DMS153 treated with DMSO at 0.1 percent for 48 hours (cell line): Measurements from ENCODE around the gene MYO9A.

Experiments
- DNase-seq: peaks from one replicate; lab custom pipeline; 2025; ENCODE audit not compliant: unreplicated experiment; lab: John Stamatoyannopoulos, UW

The MYO9A gene

DNA sequence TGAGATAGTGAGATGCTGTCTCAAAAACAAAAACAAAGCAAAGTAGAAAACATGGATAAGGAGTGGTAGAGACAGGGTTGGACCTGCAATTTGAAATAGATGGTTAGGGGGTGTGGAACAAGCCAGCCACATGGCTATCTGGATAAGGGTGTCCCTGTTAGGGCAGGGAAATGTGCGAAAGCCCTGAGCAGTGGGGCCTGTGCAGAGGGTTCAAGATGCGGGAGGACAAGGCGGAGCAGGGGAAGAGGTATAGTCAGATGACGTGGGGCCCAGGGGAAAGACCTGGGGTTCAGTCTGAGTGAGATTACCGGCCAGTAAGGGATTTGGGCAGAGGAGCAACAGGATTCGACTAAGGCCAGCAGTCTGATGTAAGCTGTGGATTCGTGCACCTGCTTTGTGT, 326.0 kb downstream of the MYO9A start:
- no peak for DNase-seq

DNA sequence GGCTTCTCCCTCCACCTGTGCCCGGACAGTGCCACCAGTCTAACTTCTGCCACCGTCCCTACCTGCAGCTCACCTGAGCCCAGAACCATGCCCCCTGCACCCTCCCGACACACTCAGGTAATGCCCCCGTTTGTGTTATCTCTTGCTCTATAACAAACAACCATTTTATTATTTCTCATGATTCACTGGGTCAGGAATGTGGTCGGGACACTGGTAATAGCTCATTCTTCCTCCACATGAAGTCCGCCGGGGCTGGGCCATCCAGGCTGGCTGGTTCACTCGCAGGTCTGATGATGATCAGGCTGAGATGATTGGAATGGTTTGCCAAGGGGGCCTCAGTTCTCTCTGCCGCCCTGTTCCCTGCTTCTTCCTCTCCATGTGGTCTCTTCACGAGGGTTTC, 327.9 kb downstream of the MYO9A start:
- no peak for DNase-seq

DNA sequence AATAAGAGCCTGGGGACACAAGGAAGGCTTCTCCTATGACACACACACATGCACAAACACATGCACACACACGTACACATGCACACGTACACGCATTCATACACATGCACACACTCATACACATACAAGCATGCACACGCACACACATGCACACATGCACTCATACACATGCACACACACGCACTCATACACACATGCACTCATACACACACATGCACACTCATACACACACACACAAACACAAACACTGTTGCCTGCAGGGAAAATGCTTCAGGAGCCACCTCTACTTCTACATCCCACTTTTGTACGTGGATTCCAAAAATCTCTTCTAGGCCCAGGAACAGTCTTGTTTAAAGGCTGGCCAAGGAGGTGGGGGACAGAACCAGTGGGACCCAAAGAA, 328.3 kb downstream of the MYO9A start:
- DNase-seq, result no peak

DNA sequence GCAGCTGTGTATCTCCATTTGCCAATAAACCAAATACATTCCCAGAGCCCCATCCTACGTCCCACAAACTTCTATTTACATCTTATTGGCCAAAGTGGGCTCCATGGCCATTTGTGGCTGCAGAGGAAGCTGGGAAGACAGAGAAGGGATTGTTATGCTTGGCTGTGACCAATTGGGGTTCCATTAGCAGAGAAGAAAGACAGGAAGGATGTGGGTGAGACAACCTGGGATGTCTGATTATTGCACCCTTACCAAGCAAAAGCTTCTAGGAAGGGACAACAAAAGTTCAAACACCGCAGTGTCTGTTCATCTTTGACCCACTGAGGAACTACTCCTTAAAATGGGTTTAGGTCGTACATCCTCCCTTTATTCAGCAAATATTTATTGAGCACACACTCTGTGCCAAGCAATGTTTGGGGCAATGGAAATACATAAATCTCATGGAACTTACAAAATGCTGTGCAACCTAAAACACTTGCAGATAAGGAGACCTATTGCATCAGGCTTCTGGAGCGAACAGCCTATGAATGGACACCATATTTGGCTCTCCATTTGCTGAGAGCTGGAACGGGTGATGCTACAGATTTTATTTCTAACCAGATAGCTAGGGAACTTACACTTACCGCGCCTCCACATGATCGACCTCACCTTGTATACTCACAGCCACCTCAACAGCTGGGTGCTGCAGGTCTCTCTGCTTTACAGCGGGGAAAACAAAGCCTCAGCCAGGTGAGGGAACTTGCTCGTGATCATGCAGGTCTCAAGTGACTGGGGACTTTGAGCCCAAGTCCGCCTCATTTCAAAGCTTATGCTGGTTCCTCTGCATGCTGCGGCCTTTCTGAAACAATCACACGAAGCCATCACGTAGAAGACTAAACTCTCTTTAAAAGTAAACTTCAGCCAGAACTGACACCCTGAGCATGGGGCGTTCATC, 329.0 kb downstream of the MYO9A start:
- DNase-seq, result no peak

DNA sequence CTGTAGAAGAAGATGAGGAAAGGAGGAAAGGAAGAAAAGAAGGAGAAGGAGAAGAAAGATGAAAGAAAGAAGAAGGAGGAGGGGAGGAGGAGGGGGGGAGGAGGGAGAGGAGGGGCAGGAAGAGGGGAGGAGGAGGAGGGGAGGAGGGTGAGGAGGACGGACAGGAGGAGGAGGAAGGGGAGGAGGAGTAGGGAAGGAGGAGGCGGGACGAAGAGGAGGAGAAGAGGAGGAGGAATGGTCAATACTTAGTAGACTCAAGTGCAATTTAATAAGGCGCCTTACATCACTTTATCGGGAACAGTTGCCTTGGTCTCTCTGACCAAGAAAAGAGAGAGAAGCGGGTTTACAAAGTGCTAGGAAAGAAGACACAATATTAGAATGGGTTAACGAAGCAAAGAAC, 331.3 kb downstream of the MYO9A start:
- DNase-seq, result no peak

DNA sequence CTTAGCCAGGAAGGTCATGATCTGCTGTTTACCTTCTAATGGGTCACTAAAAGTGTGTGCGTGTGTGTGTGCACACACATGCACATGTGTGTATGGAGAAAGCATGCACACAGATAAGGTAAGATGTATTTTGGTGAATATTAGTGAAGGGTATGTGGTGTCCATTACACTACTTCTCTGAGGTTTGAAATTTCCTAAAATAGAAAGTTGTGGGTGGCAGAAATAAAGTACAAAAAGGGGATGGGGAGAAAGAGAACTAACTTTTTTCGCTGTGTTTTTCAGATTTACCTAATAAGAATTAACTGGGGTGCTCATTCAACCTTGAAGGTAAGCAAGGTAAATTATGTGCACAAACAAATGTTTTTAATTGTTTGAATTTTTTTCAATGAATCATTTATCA, 332.0 kb downstream of the MYO9A start:
- no peak for DNase-seq

DNA sequence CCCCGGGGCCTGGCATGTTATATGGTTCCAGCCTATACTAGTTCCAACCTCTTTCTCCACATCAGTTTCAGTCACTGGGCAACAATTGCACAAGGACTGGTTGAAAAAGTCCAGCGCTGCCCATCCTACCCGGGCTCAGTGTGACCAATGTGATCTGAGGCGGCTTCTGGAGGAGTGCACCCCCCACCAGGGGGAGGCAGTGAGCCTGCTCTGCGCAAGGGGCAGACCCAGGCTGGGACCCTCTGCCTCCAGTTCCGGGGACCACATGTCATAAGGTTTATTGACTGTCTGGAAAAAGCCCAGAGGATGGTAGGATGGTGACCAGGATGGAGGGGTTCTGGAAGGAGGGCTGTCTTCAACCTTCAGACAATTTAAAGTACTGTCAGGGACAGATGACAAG, 333.2 kb downstream of the MYO9A start:
- no peak for DNase-seq

DNA sequence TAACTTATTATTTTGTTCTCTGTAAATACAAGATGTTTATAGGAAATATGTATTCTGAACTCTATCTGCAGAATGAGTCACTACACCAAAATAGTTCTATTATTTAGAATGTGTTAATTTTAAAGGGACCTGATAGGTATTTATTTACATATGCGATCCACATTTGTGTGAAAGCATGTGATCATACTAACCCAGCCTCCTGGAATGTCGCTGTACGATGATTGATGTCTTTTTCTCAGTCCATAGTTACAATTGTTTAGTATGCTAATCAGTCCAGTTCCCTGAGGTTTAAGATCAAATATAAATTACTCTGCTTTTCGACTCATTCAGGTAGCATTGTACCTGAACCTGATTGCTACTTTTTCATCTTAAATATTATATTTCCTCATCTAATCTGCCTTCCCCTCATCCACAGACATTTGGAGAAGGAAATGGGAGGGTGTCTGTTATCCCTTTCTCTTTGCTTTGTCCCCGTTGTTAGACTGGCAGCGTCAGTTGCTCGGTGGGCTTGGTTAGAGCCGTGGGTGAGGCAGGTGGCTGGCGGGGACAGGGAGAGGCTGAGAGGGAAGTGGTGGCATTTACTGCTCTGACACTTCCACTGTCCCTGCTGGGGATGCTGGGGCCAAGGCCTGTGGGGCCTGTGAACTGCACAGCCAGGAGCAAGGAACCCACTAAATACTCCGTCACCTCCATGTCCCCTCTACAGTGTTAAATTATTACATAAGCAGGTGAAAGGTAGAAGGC, 335.4 kb downstream of the MYO9A start:
- DNase-seq, result no peak

DNA sequence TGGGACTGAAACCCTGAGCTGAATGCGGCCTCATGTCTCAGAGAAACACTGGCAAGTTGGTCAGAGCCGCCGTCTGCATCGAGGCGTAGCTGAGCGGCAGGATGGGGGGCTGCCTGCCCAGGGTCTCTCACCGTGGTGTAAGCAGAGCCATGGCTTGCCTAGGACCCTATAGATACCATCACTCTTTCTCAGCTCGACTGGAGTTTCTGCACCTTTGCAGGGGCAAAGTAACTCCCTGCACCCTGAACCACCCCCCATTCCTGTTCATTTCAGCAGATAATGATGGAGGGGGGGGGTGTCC, 336.0 kb downstream of the MYO9A start:
- DNase-seq, result no peak

DNA sequence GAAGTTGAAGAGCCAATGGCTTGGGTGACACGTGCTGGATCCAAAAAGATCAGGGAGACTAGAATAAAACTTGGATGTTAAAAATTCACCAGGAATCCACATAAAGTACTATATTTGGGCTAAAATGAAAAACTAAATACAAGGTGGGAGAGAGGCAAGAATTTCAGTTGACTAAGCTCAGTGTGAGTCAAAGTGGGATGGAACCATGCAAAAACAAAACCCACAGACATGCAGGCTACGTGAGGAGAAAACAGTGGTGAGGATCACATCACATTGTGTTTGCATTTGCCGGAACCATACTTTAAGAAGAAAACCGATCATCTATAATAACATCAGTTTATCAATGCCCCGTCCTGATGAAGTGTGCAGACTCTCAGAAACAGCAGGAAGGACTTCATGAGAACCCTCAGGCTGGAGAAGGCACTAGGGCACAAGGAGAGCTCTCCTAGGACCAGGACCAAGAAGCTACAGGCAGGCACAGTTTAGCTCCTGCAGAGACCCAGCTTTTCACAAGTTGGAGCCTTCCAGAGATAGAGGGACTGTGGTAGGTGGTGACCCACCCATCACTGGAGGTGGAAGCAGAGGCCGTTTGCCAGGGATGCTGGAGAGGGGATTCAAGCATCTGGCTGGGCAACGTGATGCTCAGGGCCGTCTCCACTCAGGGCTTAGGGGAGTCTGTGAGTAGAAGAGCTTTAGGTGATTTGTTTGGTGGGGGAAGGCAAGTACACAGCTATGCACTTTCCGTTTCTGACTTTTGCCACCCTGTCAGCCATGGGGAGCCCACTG, 336.6 kb downstream of the MYO9A start:
- no peak for DNase-seq

DNA sequence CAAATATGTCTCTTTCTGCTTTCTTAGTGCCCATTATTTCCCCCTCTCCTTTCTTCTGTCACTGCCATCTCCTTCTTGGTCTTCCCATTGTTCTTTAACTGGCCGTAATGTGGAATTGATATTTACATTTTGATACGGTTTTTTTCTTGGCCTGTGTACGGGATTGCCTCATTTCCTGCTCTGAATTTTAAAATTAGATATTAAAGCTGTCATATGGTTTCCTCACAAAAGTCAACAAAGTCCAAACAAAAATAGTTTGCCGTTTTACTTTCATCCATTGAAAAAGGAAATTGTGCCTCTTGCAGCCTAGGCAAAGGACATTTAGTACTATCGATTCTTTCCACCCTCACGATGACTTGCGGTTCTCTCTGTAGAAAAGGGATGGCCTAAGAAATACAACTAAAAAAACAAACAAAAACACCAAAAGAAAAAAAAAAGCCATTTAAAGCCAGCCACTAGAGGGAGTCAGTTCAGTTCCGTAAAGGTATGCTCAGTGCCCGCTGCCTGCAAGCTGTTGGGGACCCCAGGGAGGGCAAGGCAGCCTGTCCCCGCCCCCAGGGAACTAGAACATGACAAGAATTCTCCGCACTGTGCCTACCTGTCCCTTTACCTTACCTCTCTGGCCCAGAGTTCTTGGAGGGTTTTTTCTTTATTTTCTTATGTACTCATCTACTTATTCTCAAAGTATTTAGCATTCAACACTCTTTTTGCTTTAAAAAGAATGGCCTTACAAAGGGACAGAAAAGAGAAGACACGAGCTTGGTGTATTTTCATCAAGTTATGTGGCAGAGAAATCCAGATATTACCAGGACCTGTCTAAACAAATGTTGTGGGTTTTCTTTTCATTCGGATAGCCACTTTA, 337.6 kb downstream of the MYO9A start:
- no peak for DNase-seq

DNA sequence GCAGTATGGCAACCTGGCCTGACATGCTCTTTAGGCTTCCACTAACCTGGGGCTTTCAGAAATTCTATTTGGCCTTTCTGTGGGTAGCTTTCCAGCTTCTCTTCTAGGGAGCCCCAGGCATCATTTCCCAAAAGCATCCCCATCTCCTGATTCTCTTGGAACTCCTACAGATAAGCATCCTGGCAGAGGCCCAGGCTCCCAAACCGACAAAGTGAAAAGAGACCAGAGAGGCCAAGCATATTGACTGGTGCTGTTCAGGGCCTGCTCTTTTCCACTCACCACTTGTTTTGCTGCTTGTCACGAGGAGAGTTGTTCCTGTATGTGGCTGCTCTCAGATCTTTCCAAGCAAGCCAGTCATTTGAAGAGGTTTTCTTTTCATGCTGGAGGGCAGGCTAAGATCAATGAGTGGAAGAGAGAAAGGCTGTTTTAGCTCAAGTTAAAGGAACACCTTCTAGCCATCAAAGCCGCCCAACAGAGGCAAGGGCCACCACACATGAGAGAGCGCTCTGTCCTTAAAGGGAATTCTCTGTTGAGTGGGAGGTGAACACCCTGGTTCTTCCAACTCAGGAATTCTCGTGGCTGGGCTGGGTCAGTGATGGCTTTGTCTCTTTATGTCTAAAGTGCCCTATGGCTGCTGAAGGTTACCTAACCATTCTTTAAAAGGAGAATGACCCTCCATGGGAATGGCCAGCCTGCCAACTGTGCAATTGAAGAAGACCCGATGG, 338.7 kb downstream of the MYO9A start:
- DNase-seq, result no peak

DNA sequence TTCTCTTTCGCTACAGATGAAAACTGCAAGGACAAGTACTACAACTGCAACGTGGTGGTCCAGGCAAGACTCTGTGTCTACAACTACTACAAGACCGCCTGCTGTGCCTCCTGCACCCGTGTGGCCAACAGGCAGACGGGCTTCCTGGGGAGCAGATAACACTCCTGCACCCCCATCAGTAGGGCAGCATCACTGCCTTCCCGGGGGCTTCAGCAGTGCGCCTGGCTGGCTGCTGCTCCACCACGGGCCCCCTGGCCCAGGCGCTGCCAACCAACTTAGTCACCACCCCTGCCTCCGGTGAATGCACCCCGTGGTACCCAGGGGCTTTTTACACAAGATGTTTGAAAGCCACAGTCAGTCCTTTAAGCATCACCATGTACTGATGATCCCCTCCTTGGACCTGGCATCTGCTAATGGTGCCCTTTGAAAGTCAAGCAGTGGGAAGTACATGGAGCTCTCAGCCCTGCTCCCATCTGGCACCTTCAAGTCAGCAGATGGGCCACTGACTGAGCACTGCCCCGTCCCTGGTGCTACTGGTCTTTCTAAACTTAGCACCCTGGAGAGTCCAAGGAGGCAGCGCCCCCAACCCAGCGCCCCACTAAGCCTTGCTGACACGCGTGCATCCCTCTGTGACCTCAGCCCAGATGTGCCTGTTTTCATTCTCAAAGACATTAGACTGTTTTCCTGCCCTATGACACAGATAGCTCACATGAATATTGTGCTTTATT, 340.6 kb downstream of the MYO9A start:
- DNase-seq, result no peak

DNA sequence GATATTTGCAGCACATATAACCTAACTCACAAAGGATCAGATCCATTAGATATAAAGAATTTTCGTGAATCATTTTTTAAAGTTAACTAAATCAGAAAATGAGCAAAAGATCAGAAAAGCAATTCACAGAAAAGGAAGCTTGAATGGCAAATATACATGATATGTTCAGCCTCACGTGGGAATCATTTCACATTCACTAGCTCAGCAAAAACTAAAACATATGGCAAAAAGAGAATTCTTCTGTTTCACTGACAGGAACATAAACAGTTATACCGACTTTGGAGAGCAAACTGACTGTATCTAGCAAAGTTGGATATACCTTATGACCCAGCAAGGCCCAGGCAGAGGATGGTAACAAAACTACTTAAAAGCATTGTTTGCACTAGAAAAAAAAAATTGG, 341.6 kb downstream of the MYO9A start:
- DNase-seq, result no peak

DNA sequence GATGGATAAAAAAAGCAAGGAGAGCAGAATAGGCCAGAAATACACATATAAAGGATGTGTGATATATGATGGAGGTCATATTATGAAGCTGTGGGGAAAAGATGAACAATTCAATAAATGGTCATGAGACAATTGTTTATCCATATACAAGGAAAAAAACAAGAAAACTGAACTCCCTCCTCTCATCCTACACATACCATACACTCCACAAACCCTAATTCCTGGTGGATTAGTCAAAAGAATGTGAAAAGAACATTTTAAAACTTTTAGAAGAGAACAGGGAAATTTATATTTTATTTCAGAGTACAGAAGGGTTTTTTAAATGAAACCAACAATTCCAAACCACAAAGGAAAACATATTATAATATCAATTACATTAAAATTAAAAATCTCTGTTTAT, 342.1 kb downstream of the MYO9A start:
- no peak for DNase-seq

DNA sequence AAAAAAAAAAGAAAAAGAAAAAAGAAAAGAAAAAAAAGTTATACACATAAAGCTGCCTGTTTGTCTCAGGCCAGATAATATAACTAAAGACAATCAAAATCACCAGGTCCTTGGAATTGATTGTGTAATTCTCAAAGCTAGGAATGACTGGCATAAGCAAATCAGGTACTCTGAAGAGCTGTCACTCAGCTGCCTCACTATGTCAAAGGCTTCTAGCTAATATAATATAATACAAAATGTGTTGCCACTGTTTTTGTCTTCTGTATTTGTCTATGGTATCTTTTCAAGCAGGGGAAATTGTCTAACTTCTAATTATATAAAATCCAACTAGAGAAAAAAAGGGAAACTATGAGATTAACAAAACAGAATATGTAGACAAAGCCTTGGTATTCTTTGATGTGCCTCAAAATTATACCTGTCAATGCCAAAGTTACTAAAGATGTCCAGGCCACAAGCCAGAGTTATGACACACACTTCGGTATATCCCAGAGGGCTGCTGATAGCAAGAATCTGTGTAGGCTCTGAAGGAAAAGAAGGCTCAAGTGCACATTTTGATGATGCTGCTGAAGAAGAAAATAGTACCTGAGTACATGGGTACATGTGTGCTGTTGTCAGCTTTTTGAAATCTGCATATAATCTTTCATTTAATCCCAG, 344.6 kb downstream of the MYO9A start:
- no peak for DNase-seq
